GM23248 (cell line): ENCODE data around the gene GPR162.

Experiments used
- EZH2 ChIP-seq: fragments of 200-600 bp; sonication (generic); IDR thresholded peaks from 2 replicates; pipeline ENCODE4 v1.6.1; 2018; ENCODE audit warnings: antibody characterized with exemption, mild to moderate bottlenecking; ENCODE audit not compliant: insufficient read depth, poor library complexity, severe bottlenecking
- EZH2phosphoT487 ChIP-seq: fragments of 200-600 bp; sonication (generic); IDR thresholded peaks from 2 replicates; pipeline ENCODE4 v1.6.1; 2018; ENCODE audit warnings: antibody characterized with exemption, moderate library complexity, mild to moderate bottlenecking, low read depth; ENCODE audit not compliant: insufficient read depth

DNA sequence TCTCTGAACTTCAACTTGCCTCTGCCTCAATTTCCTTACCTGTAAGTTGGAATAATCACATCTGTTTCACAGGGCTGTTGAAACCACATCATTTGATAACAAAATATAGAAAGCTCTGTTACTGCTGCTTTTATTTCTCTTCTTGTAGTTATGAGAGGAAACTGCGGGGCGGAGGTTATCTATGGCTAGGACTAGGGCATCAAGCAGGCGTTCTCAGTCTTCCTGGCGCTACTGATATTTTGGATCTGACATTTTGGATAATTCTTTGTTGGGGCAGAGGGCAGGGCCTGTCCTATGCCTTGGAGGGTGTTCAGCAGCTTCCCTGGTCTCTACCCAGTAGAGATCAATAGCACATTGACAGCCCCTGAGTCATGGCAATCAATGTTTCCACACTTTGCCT lies 10.5 kb downstream of the GPR162 start:
- TF ChIP-seq EZH2 (no peak), EZH2phosphoT487 (no peak)
